Rectal smooth muscle tissue (tissue), 1 donor: Measurements from ENCODE around the gene FAM210B.
"Not testable (repeated sequence)": the region's sequence is repeated elsewhere in the genome, so short reads cannot be mapped to it uniquely, and the experiment has no call there.

ENCODE experiments used
- H3K27ac ChIP-seq: one replicate; pipeline ENCODE4 v1.7.0; 2013; ENCODE audit warnings: low read depth, low read length, inconsistent platforms
- H3K27me3 ChIP-seq: one replicate; pipeline ENCODE4 v1.7.0; 2013; ENCODE audit warnings: low read length; ENCODE audit not compliant: control insufficient read depth, insufficient read depth
- H3K36me3 ChIP-seq: one replicate; pipeline ENCODE4 v1.7.0; 2013; ENCODE audit warnings: low read length; ENCODE audit not compliant: control insufficient read depth, insufficient read depth
- H3K4me1 ChIP-seq: one replicate; pipeline ENCODE4 v1.7.0; 2013; ENCODE audit warnings: low read length; ENCODE audit not compliant: control insufficient read depth, insufficient read depth
- H3K4me3 ChIP-seq: one replicate; pipeline ENCODE4 v1.7.0; 2013; ENCODE audit warnings: low read length
- H3K9ac ChIP-seq: one replicate; pipeline ENCODE4 v1.7.0; 2013; ENCODE audit warnings: low read length

Gene FAM210B

GRCh38 chr20:56358600-56359211, at the start of gene FAM210B:
Gene FAM210B (plus strand): TSS chr20:56358974. CDS start chr20:56359006, 32 bp downstream.
- H3K27me3 ChIP-seq, result no peaks in the 10 kb centered on the region
- H3K4me3 ChIP-seq, result peak within 1 kb of the TSS; percentile 71
- H3K36me3 ChIP-seq, result no peaks in the 10 kb centered on the region
- H3K9ac ChIP-seq, result peak within 1 kb of the TSS; percentile 3
- peak within 1 kb of the TSS; percentile 78 for H3K27ac ChIP-seq
- H3K4me1 ChIP-seq, result peaks cover 8% of the 10 kb centered on the region

DNA sequence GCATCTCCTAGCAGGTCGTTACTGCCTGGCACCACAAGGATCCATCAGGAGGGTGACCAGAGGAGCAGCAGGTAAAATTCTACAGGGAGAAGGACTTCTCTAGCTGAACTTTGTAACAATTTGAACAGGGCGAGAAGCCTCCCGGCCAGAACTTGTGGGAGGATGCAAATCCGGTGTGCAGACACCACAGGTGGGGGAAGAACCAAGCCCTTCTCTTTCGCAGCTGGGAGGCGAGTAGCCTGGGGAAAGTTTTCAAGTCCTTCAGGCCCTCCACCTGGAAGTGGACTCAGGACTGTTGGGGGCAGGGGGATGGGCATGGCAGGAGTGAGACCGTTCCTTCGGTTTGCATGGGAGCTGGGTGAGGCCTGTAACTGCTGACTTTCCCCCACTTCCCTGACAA, 42.7 kb upstream of the FAM210B start:
- H3K27ac ChIP-seq, result no peak overlapping the region
- no peaks in the 10 kb centered on the region for H3K36me3 ChIP-seq
- H3K4me1 ChIP-seq, result no peaks in the 10 kb centered on the region
- no peak overlapping the region for H3K9ac ChIP-seq
- no peaks in the 10 kb centered on the region for H3K27me3 ChIP-seq
- no peak overlapping the region for H3K4me3 ChIP-seq

DNA sequence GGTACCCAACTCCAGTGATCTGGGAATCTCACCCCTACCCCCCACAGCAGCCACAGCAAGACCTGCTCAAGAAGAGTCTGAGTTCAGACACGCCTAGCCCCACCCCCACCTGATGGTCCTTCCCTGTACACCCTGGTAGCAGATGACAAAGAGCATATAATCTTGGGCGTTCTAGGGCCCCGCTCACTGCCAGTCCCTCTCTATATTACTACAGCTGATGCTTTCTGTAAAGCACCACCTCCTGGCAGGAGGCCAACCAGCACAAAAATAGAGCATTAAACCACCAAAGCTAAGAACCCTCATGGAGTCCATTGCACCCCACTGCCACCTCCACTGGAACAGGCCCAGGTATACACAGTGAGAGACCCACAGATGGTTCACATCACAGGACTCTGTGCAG, 42.3 kb upstream of the FAM210B start:
- no peaks in the 10 kb centered on the region for H3K36me3 ChIP-seq
- H3K4me3 ChIP-seq, result no peak overlapping the region
- no peak overlapping the region for H3K9ac ChIP-seq
- H3K27me3 ChIP-seq, result no peaks in the 10 kb centered on the region
- H3K4me1 ChIP-seq, result no peaks in the 10 kb centered on the region
- H3K27ac ChIP-seq, result no peak overlapping the region

DNA sequence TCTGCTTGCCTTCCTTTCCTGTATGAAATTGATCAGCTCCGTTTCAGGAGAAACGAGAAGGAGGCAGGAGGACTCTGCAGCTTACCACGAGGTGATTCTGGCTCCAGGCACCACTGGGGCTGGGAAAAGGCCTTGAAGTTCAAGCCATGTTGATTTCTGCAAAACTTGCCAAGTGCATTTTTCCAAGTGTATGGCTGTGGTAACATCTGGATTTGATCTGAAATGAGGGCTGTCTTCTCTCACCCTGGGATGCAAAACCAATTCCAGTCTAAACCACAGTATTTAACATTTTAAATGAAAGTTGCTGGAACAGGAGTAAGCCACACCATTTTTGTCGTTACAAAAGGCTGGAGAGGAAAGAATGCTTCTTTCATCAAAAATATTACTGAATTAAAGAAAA, 36.1 kb upstream of the FAM210B start:
- H3K9ac ChIP-seq, result no peak overlapping the region
- no peak overlapping the region for H3K4me3 ChIP-seq
- H3K4me1 ChIP-seq, result no peaks in the 10 kb centered on the region
- no peaks in the 10 kb centered on the region for H3K27me3 ChIP-seq
- no peaks in the 10 kb centered on the region for H3K36me3 ChIP-seq
- no peak overlapping the region for H3K27ac ChIP-seq

GRCh38 chr20:56323206-56323605, 35.6 kb upstream of the FAM210B start:
- Histone ChIP-seq H3K9ac (no peak overlapping the region), H3K4me3 (no peak overlapping the region), H3K4me1 (no peaks in the 10 kb centered on the region), H3K27me3 (no peaks in the 10 kb centered on the region), H3K27ac (no peak overlapping the region), H3K36me3 (no peaks in the 10 kb centered on the region)

GRCh38 chr20:56323656-56324055, 35.1 kb upstream of the FAM210B start:
- Histone ChIP-seq H3K36me3 (no peaks in the 10 kb centered on the region), H3K27ac (no peak overlapping the region), H3K9ac (no peak overlapping the region), H3K27me3 (no peaks in the 10 kb centered on the region), H3K4me1 (no peaks in the 10 kb centered on the region), H3K4me3 (no peak overlapping the region)

GRCh38 chr20:56324806-56325205, 34.0 kb upstream of the FAM210B start:
- no peak overlapping the region for H3K9ac ChIP-seq
- H3K4me3 ChIP-seq, result no peak overlapping the region
- no peaks in the 10 kb centered on the region for H3K36me3 ChIP-seq
- H3K4me1 ChIP-seq, result no peaks in the 10 kb centered on the region
- H3K27ac ChIP-seq, result no peak overlapping the region
- H3K27me3 ChIP-seq, result no peaks in the 10 kb centered on the region

DNA sequence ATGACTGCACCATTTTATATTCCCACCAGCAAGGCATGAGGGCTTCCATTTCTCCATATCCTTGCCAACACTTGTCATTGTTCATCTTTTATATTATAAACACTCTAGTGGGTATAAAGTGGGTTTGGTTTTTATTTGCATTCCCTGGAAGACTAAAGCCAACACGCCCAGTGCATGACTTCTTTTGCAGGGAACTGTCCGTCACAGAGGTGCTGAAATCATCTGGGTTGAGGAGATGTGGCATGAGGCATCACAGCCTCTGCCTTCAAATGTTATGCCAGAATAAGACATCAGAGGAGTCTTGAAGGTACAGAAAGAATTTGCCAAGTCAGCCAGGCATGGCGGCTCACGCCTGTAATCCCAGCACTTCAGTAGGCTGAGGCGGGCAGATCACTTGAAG, 29.9 kb upstream of the FAM210B start:
- Histone ChIP-seq H3K9ac (no peak overlapping the region), H3K27me3 (no peaks in the 10 kb centered on the region), H3K27ac (no peak overlapping the region), H3K4me3 (no peak overlapping the region), H3K36me3 (no peaks in the 10 kb centered on the region), H3K4me1 (no peaks in the 10 kb centered on the region)

GRCh38 chr20:56336709-56337108, 22.1 kb upstream of the FAM210B start:
- not testable (repeated sequence) for H3K36me3 ChIP-seq, H3K4me1 ChIP-seq, H3K4me3 ChIP-seq, H3K27me3 ChIP-seq, H3K27ac ChIP-seq, H3K9ac ChIP-seq

DNA sequence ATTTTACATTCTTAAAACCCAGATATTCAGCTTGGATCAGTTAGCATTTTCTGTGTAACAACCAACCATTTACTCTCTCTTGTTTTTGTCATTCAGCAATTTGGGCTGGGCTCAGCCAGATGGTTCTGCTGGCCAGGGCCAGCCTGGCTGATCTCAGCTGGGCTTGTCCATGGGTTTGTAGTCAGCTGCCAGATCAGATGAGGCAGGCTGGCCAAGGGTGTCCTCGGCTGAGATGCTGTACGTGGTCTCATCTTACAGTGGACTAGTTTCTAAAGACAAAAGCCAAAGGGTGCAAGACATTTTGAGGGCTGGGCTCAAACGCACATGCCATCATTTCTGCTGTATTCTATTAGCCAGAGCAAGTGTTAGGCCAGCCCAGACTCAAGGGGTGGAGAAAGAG, 16.0 kb upstream of the FAM210B start:
- no peak overlapping the region for H3K4me3 ChIP-seq
- H3K27ac ChIP-seq, result no peak overlapping the region
- no peaks in the 10 kb centered on the region for H3K4me1 ChIP-seq

DNA sequence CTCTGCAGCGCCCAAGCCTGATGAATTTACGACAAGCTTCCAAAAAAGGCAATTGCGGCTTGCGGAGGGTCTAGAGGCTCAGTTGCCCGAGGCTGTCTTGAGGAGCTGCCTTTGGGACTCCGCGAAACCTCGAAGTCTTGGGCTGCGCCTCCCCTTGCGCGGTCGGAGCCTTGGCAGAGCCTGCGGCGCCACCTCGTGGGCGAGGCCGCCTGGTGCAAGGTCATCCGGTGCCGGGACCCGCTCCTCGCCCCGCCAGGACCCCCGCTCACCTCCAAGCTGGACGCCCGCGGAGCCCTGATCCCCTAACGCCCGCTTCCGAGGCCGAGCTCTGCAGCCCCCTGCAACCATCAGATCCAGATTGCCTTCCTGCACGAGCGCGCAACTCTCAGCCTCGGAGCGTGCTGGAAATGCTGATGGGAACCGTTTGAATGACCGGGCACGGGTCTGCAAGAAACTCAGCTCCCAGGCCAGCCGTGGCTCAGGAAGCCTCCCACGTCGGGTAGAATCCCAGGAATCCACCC, 14.9 kb upstream of the FAM210B start:
- Histone ChIP-seq H3K36me3 (no peaks in the 10 kb centered on the region), H3K27me3 (peaks cover 2% of the 10 kb centered on the region), H3K9ac (no peak overlapping the region), H3K4me3 (no peak overlapping the region), H3K4me1 (no peaks in the 10 kb centered on the region), H3K27ac (no peak overlapping the region)

More for the DNA sequence above, 16.0 kb upstream of the FAM210B start:
- no peak overlapping the region for H3K9ac ChIP-seq
- H3K27me3 ChIP-seq, result peaks cover 2% of the 10 kb centered on the region
- H3K36me3 ChIP-seq, result no peaks in the 10 kb centered on the region

- Histone ChIP-seq H3K27me3 (peaks cover 2% of the 10 kb centered on the region), H3K36me3 (no peaks in the 10 kb centered on the region), H3K27ac (no peak overlapping the region), H3K9ac (no peak overlapping the region), H3K4me3 (no peak overlapping the region), H3K4me1 (no peaks in the 10 kb centered on the region)
These were observed 12.9 kb upstream of the FAM210B start for GRCh38 chr20:56345911-56346310.

DNA sequence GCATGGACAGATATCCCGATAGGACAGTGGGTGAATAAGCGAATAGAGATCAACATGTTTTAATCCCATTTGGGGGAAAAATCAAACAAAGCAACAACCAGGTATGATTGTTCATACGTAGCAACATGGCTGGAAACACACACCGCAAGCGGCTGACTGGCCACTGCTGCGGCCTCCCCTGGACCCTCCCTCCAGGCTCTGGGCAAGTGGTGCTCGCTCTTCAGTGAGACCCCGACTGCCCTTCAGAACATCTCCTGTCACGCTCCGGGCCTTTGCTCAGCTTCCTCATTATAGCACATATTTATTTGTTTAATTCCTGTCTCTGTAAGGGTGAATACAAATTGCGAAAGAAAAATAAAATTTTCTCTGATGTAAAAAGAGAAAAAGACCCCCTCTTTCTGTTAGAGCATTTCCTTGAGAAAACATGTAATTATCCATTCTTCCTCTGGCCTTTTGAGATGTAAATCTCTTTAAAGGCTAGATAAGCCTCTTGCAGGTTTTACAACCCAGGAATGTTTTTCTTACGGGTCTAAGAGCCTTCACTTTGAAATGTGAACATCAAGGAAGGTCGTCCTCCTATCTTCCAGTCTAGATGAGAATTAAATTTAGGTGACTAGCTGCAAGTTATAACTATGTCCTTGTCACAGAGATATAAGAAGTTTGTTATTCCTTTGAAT, 11.0 kb upstream of the FAM210B start:
- Histone ChIP-seq H3K27ac (no peak overlapping the region), H3K4me3 (no peak overlapping the region), H3K27me3 (peaks cover 2% of the 10 kb centered on the region), H3K4me1 (no peaks in the 10 kb centered on the region), H3K9ac (no peak overlapping the region), H3K36me3 (no peaks in the 10 kb centered on the region)
